GM15510 (cell line): ENCODE results near the gene MBD2.

Source experiments
- POLR2A ChIP-seq: IDR thresholded peaks from 3 replicates; pipeline ENCODE4 v1.6.1; 2011; ENCODE audit warnings: borderline replicate concordance; ENCODE audit not compliant: insufficient read length; ENCODE audit errors: extremely low read depth

The MBD2 gene

DNA sequence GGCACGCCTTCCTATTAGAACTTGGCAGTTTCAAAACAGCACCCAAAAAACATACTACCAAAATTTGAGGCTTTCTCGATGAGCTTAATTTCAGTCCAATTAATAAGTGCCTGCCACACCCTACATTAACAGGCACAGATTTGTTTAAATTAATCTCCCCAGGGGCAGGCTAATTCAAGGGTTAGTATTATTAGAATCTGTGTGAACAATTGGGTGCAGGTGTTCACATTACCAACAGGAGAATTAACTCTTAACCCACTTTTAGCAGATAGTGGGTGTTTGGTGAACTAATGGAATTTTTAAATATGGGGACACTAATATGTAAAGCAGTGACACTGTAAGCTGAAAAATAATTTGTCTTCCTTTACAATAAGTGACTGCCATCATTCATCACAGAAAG lies 4.1 kb downstream of the MBD2 start:
- no peak for TF ChIP-seq POLR2A

DNA sequence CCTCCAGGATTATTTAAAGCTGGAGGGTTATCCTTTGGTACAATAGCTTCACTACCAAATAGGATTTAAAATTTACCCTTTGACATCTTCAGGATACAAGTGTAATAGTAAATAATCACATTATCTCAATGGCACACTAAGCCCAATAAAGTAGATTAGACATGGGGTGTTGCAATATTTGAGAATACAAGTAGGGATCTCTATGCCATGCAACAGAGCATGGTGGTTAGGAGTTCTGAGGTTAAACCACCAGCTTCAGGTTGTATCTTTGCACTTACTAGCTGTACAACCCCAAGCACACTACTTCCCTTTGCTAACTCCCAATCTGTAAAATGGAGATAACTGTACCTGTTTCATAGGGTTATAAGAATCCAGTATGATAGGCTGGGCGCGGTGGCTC lies 6.2 kb downstream of the MBD2 start:
- TF ChIP-seq POLR2A, result no peak

GRCh38 chr18:54217624-54218023 lies 6.8 kb downstream of the MBD2 start:
- no peak for TF ChIP-seq POLR2A

DNA sequence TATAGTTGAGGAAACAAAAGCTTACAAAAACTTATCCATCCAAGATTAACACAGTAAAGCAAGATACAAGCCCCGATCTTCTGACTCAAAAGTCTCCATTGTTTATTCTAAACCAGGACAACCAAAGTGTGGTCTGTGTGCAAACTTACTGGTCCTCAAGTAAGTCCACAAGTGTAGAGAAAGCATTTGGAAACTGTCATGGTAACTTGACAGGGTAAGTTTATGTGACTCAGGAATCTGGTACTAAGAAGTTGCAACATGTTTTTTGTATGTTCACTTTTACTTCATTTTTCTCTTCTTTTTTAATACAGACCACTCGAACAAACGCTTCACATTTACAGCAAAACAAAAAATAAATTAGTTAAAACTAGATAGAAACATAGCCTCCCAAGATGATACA lies 9.4 kb downstream of the MBD2 start:
- no peak for TF ChIP-seq POLR2A

- TF ChIP-seq POLR2A, result no peak
Measured at GRCh38 chr18:54210463-54210862, 14.0 kb downstream of the MBD2 start.

DNA sequence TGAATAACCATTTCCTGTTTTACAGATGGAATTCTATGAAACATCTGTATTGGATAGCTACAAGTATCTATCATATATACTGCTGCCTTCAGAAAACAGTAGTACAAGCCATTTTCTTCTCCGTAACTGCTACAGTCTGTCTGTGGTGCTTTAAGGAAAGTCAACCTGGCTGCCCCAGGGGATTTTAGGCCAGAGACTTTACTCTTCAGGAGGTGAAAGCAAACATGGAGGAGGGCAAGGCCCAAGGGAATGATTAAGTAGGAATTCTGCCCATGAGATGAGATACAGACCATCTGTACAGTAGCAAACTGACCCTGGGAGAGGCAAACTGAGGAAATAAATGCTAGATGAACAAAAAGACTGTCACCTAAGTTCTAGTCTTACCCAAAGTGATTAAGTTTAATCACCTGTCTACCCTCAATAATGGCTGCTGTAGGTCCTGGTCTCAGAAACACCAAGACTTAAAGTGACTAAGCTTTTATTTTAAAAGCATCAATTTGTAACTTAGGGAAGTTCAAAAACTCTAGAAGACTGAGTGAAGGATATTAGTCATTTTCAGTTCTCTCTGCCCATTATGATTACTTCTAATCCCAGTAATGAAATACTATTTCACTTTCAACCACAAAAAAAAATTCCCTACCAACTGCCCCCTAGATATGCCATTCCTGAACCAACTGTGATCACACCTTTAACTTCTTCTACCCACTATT lies 14.8 kb downstream of the MBD2 start:
- no peak for TF ChIP-seq POLR2A

DNA sequence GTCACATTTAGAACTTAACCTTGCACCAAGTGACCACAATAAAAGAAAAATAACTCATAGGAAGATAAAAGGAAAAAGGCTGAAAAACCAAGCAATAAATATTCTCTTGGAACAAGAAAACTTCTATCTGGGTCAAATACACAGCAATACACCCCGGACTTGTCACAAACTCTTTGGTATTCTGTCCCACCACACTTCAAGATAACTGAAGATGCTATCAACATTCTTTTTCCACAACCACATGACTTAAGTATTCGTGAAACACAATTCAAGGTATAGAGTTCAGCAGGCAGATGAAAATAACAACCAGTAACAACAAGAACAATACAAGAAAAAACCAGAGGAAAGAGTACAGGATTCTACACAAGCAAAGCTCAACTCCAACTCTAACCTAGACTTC lies 18.0 kb downstream of the MBD2 start:
- no peak for TF ChIP-seq POLR2A

GRCh38 chr18:54205959-54206358 lies 18.5 kb downstream of the MBD2 start:
- TF ChIP-seq POLR2A, result no peak

- no peak for TF ChIP-seq POLR2A
Measured at GRCh38 chr18:54204883-54205282, 19.6 kb downstream of the MBD2 start.

DNA sequence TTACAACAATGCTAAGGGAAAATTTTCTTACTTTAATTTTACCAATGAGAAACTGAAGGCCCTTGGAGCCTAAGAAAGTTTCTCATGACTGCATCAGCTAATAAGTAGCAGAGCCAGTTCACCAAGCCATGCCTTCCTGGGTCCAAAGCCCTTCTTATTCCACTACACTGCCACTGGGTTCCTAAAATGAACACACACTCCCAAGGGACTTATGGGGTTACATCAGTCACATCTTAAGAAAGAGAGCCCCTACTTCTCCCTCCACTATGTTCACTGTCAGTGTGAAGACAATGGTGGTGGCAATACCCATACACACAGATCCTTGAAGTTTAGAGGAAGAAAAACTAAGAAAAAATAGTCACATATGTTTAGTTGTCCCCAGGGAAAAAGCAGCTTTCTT lies 20.6 kb downstream of the MBD2 start:
- TF ChIP-seq POLR2A, result no peak

DNA sequence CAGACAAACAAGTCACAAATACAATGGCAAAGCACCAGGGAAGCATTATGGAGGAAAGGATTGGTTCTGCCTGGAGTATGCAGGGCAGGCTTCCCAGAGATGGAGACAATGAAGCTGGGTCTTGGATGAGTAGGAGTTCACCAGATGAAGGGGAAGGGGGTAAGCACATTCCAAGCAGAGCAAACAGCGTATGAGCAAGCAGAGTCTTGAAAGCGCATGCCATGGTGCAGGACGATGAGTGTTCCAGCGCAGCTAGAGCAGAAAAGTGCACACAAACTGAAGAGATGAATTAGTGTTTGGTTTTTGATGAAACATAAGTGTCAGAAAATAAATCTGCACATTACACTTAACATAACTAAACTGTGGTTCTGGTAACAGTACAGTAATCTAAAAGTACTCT lies 21.6 kb downstream of the MBD2 start:
- no peak for TF ChIP-seq POLR2A

DNA sequence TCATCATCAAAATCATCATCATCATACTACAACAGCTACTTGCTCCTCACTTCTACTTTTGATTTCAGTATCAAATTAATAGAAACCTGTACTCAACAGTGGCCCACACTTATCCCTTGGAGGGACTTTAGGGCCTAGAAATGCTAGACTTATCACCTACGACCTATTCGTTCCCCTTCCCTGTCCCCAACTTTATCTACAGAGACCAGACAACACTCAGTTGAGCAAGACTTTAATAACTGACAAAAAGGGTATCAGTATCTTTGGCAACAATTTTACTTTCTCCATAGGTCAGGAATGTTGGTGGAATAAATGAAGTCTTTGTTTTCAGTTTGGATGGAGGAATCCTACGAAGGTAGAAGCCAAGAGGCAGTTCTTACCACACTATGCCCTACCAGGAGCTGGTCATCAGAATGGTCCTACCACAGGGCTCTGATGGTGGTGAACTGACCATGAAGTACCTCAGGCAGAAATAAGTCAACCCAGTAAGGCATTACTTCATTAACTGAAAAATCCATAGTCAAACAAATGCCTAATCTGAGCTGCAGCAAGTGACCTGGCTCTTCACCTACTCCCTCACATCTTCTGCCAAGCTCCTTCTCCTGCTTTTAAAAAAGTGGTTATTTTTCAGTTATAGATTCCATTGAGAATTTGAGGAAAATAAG lies 26.6 kb downstream of the MBD2 start:
- no peak for TF ChIP-seq POLR2A

DNA sequence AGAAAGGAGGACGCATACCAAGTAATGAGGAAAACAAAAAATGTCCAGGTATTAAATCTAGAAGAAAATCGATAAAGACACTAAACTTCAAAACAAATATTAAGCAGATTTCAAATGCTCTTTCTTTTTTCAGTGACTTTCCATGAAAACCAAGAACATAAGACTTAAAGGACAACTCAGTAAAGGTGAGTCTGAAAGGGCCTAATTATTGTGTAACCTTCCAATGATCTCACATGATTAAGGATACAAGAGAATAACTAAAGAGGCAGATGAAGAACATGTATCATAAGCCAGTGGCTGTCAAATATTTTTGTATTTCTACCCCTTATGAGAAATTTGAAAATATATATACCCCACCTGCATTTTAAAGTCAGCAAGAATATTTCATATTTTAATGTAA lies 30.7 kb downstream of the MBD2 start:
- TF ChIP-seq POLR2A, result no peak

GRCh38 chr18:54192900-54193299 lies 31.6 kb downstream of the MBD2 start:
- no peak for TF ChIP-seq POLR2A

DNA sequence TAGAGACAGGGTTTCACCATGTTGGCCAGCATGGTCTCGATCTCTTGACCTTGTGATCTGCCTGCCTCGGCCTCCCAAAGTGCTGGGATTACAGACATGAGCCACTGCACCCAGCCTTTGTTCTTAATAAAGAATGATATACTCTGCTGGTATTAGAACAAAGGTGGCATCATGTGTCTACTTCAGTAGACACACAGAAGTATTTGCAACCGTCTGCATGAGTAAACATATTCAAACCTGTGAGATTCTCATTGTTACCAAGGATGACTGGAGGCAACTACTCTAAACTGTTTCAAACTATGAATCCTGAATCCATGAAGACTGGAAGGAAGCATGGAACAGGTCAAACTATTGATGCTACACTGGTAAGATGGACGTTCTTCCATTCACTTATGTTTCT lies 32.1 kb downstream of the MBD2 start:
- TF ChIP-seq POLR2A, result no peak

DNA sequence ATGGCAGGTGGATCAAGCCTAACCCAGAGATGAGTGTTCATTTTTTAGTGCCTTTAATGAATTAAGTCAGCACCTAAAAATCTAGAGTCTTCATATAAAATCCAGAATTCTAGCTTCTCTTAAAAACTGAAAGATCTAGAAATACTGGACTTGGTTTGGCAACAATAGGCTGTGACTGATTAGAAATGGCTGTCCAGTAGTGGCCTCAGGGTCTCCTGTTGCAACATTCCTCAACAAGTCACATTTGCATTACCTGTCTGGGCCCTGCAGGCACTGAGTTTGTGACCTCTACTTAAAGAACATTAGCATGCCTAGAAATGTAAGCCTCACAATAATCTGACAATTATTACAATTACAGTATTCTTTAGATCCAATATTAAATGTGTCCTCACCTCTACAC lies 33.1 kb downstream of the MBD2 start:
- no peak for TF ChIP-seq POLR2A
